Activated T-helper 17 cell treated with anti-CD3 and anti-CD28 coated beads, Interleukin-2, amount 50 U/mL, for 72 hours (primary cell): ENCODE results near the gene RPS24. TPM values are rescaled to one million over a fixed set of nuclear protein-coding genes. Genes with fewer than 3 reads are reported as not detected.

Experiments
- ATAC-seq: fragments of 150-1000 bp; cut with Tn5 transposase; replicated peaks from 2 replicates; pipeline ENCODE4 v1.10.0; 2021; ENCODE audit warnings: mild to moderate bottlenecking, moderate library complexity
- H3K27ac Mint-ChIP-seq: one replicate; pipeline ENCODE4 v1.8.0; 2022; ENCODE audit warnings: mixed read lengths
- H3K27me3 Mint-ChIP-seq: one replicate; pipeline ENCODE4 v1.8.0; 2022; ENCODE audit warnings: mixed read lengths
- H3K36me3 Mint-ChIP-seq: one replicate; pipeline ENCODE4 v1.8.0; 2022; ENCODE audit warnings: low read depth, mild to moderate bottlenecking, mixed read lengths
- H3K4me1 Mint-ChIP-seq: one replicate; pipeline ENCODE4 v1.8.0; 2022; ENCODE audit warnings: mixed read lengths
- H3K4me3 Mint-ChIP-seq: one replicate; pipeline ENCODE4 v1.8.0; 2022; ENCODE audit warnings: mild to moderate bottlenecking, mixed read lengths
- H3K9me3 Mint-ChIP-seq: one replicate; pipeline ENCODE4 v1.8.0; 2022; ENCODE audit warnings: mixed read lengths
- total RNA-seq, 2 donors: library from RNA; stranded (reverse); gene quantifications; one replicate each; pipeline ENCODE4 v1.2.3, GENCODE V29; 2022

The RPS24 gene
- total RNA-seq, 2 donors from 2014 or later, result 890 to 1,474 TPM

GRCh38 chr10:78038105-78038504, 4.4 kb downstream of the RPS24 start:
- Mint-ChIP-seq H3K27me3 (no peaks in the 10 kb centered on the region), H3K9me3 (no peaks in the 10 kb centered on the region), H3K4me3 (peak overlapping the region; percentile 92), H3K36me3 (peaks cover 97% of the 10 kb centered on the region), H3K27ac (no peak overlapping the region), H3K4me1 (peaks cover 60% of the 10 kb centered on the region)
- ATAC-seq, result no peak

- Mint-ChIP-seq H3K27me3 (no peaks in the 10 kb centered on the region), H3K9me3 (no peaks in the 10 kb centered on the region), H3K27ac (peak overlapping the region; percentile 58), H3K4me1 (peaks cover 60% of the 10 kb centered on the region), H3K4me3 (peak overlapping the region; percentile 35), H3K36me3 (peaks cover 96% of the 10 kb centered on the region)
- no peak for ATAC-seq
Observed at GRCh38 chr10:78038791-78039547, 5.3 kb downstream of the RPS24 start.

GRCh38 chr10:78039743-78040142, 6.1 kb downstream of the RPS24 start:
- Mint-ChIP-seq H3K36me3 (peaks cover 88% of the 10 kb centered on the region), H3K4me3 (peak overlapping the region; percentile 35), H3K27me3 (no peaks in the 10 kb centered on the region), H3K4me1 (peaks cover 65% of the 10 kb centered on the region), H3K9me3 (no peaks in the 10 kb centered on the region), H3K27ac (no peak overlapping the region)
- no peak for ATAC-seq

- peaks cover 72% of the 10 kb centered on the region for H3K36me3 Mint-ChIP-seq
- no peaks in the 10 kb centered on the region for H3K27me3 Mint-ChIP-seq
- H3K4me3 Mint-ChIP-seq, result peak overlapping the region; percentile 15
- peaks cover 58% of the 10 kb centered on the region for H3K4me1 Mint-ChIP-seq
- peak overlapping the region; percentile 75 for H3K27ac Mint-ChIP-seq
- no peaks in the 10 kb centered on the region for H3K9me3 Mint-ChIP-seq
- no peak for ATAC-seq
Observed at GRCh38 chr10:78041170-78042057, 7.8 kb downstream of the RPS24 start.

GRCh38 chr10:78042058-78042751, 8.5 kb downstream of the RPS24 start:
- H3K27ac Mint-ChIP-seq, result peak overlapping the region; percentile 75
- H3K4me1 Mint-ChIP-seq, result peaks cover 52% of the 10 kb centered on the region
- no peaks in the 10 kb centered on the region for H3K9me3 Mint-ChIP-seq
- no peaks in the 10 kb centered on the region for H3K27me3 Mint-ChIP-seq
- no peak for ATAC-seq
- H3K36me3 Mint-ChIP-seq, result peaks cover 64% of the 10 kb centered on the region
- no peak overlapping the region for H3K4me3 Mint-ChIP-seq

GRCh38 chr10:78042752-78043104, 9.1 kb downstream of the RPS24 start:
- H3K4me1 Mint-ChIP-seq, result peaks cover 53% of the 10 kb centered on the region
- H3K36me3 Mint-ChIP-seq, result peaks cover 59% of the 10 kb centered on the region
- no peaks in the 10 kb centered on the region for H3K9me3 Mint-ChIP-seq
- ATAC-seq, result no peak
- no peak overlapping the region for H3K4me3 Mint-ChIP-seq
- H3K27ac Mint-ChIP-seq, result peak overlapping the region; percentile 75
- H3K27me3 Mint-ChIP-seq, result no peaks in the 10 kb centered on the region

- peak overlapping the region; percentile 36 for H3K4me3 Mint-ChIP-seq
- H3K4me1 Mint-ChIP-seq, result peaks cover 49% of the 10 kb centered on the region
- no peaks in the 10 kb centered on the region for H3K9me3 Mint-ChIP-seq
- H3K27me3 Mint-ChIP-seq, result no peaks in the 10 kb centered on the region
- H3K36me3 Mint-ChIP-seq, result peaks cover 44% of the 10 kb centered on the region
- ATAC-seq, result no peak
- H3K27ac Mint-ChIP-seq, result peak overlapping the region; percentile 80
Observed at GRCh38 chr10:78044179-78044578, 10.5 kb downstream of the RPS24 start.

GRCh38 chr10:78044699-78045098, 11.0 kb downstream of the RPS24 start:
- Mint-ChIP-seq H3K9me3 (no peaks in the 10 kb centered on the region), H3K36me3 (peaks cover 39% of the 10 kb centered on the region), H3K27ac (peak overlapping the region; percentile 80), H3K27me3 (no peaks in the 10 kb centered on the region), H3K4me3 (peak overlapping the region; percentile 36), H3K4me1 (peaks cover 46% of the 10 kb centered on the region)
- no peak for ATAC-seq

GRCh38 chr10:78045237-78045636, 11.6 kb downstream of the RPS24 start:
- Mint-ChIP-seq H3K4me3 (peak overlapping the region; percentile 36), H3K36me3 (peaks cover 33% of the 10 kb centered on the region), H3K27ac (peak overlapping the region; percentile 80), H3K9me3 (no peaks in the 10 kb centered on the region), H3K27me3 (no peaks in the 10 kb centered on the region), H3K4me1 (peaks cover 42% of the 10 kb centered on the region)
- ATAC-seq, result peak; percentile 88

- Mint-ChIP-seq H3K36me3 (peaks cover 27% of the 10 kb centered on the region), H3K27ac (no peak overlapping the region), H3K4me1 (peaks cover 39% of the 10 kb centered on the region), H3K9me3 (no peaks in the 10 kb centered on the region), H3K4me3 (no peak overlapping the region), H3K27me3 (no peaks in the 10 kb centered on the region)
- no peak for ATAC-seq
Observed at GRCh38 chr10:78045856-78046255, 12.2 kb downstream of the RPS24 start.

GRCh38 chr10:78046711-78047269, 13.1 kb downstream of the RPS24 start:
- Mint-ChIP-seq H3K36me3 (peaks cover 18% of the 10 kb centered on the region), H3K27ac (no peak overlapping the region), H3K9me3 (no peaks in the 10 kb centered on the region), H3K27me3 (no peaks in the 10 kb centered on the region), H3K4me1 (peaks cover 31% of the 10 kb centered on the region), H3K4me3 (no peak overlapping the region)
- ATAC-seq, result no peak

GRCh38 chr10:78047314-78047891, 13.7 kb downstream of the RPS24 start:
- H3K36me3 Mint-ChIP-seq, result peaks cover 12% of the 10 kb centered on the region
- no peak overlapping the region for H3K4me3 Mint-ChIP-seq
- H3K27ac Mint-ChIP-seq, result no peak overlapping the region
- no peaks in the 10 kb centered on the region for H3K27me3 Mint-ChIP-seq
- ATAC-seq, result peak; percentile 67
- peaks cover 27% of the 10 kb centered on the region for H3K4me1 Mint-ChIP-seq
- no peaks in the 10 kb centered on the region for H3K9me3 Mint-ChIP-seq

GRCh38 chr10:78049851-78050250, 16.2 kb downstream of the RPS24 start:
- H3K4me1 Mint-ChIP-seq, result peaks cover 12% of the 10 kb centered on the region
- ATAC-seq, result no peak
- no peak overlapping the region for H3K4me3 Mint-ChIP-seq
- no peak overlapping the region for H3K27ac Mint-ChIP-seq
- H3K36me3 Mint-ChIP-seq, result peaks cover 7% of the 10 kb centered on the region
- no peaks in the 10 kb centered on the region for H3K27me3 Mint-ChIP-seq
- no peaks in the 10 kb centered on the region for H3K9me3 Mint-ChIP-seq
